Cardiac fibroblast (primary cell): ENCODE data around the gene OPALIN.

ENCODE experiments used
- DNase-seq, 2 donors: peaks; one replicate each; pipeline versions ENCODE4 v3.0.0 to v3.0.0-alpha.2; 2010; ENCODE audit warnings: low read depth in 2 of 2
- H3K4me3 ChIP-seq, 2 donors: replicated peaks in 1 of 2; 1 replicate in 1 of 2; 2 replicates in 1 of 2; pipeline ENCODE4 v1.5.1; 2011; ENCODE audit warnings: low read depth in 2 of 2, low read length in 2 of 2, mild to moderate bottlenecking in 2 of 2, moderate library complexity in 1 of 2
- CTCF ChIP-seq: IDR thresholded peaks from one replicate; pipeline ENCODE4 v1.5.1; 2011; ENCODE audit warnings: low read depth, mild to moderate bottlenecking, low read length, inconsistent platforms

OPALIN gene

GRCh38 chr10:96357038-96357620 lies 1.7 kb downstream of the OPALIN start:
- no peak for DNase-seq
- TF ChIP-seq CTCF = no peak
- no peak overlapping the region for H3K4me3 ChIP-seq

- TF ChIP-seq CTCF = no peak
- DNase-seq = no peak
- H3K4me3 ChIP-seq = no peak overlapping the region
Measured at GRCh38 chr10:96352582-96352981, 6.2 kb downstream of the OPALIN start.

GRCh38 chr10:96352027-96352426 lies 6.8 kb downstream of the OPALIN start:
- no peak for TF ChIP-seq CTCF
- no peak overlapping the region for H3K4me3 ChIP-seq
- no peak for DNase-seq

GRCh38 chr10:96346295-96346694 lies 12.5 kb downstream of the OPALIN start:
- TF ChIP-seq CTCF = no peak
- no peak overlapping the region for H3K4me3 ChIP-seq
- no peak for DNase-seq

- no peak for TF ChIP-seq CTCF
Measured at GRCh38 chr10:96345222-96345621, 13.6 kb downstream of the OPALIN start.

DNA sequence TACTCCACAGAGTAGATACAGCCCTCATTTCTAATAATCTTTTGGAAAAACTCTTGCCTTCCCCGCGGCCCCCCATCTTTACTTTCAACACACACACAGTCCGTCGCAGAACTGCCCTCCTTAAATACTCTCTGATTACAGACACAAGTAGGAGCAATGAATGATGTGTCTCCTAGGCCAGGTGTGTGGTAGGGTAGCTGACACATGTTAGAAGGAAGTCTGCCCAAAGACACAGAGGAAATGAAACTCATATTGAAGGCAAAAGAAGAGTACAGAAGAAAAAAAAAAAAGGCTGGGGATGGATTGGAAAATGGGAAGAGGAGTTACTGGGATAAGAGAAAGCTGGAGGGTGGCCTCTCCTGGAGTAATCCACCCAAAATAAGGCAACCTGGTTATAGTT lies 14.6 kb downstream of the OPALIN start:
- TF ChIP-seq CTCF = no peak
- DNase-seq = no peak

More at GRCh38 chr10:96345222-96345621, 13.6 kb downstream of the OPALIN start:
- no peak for DNase-seq
- H3K4me3 ChIP-seq = no peak overlapping the region

GRCh38 chr10:96342402-96342801 lies 16.4 kb downstream of the OPALIN start:
- no peak for TF ChIP-seq CTCF
- no peak for DNase-seq
- H3K4me3 ChIP-seq = no peak overlapping the region

More for the DNA sequence above, 14.6 kb downstream of the OPALIN start:
- no peak overlapping the region for H3K4me3 ChIP-seq
